HepG2 (cell line): Measurements from ENCODE around the gene TCF3. TPM values are rescaled to one million over a fixed set of nuclear protein-coding genes. Genes with fewer than 3 reads are reported as not detected.

ENCODE experiments used
- ATAC-seq: fragments of 200-7000 bp; cut with Tn5 transposase; 3 replicates; pipeline ENCODE4 v1.9.1; 2020; ENCODE audit warnings: mild to moderate bottlenecking, moderate library complexity
- BruUV-seq: library from RNA; stranded (reverse); fragments of 400-500 nt; replicated peaks from 2 replicates; lab custom pipeline; 2021; lab: Mats Ljungman, UMichigan
- CTCF ChIA-PET: fragments of 300-600 bp; formaldehyde crosslinking; extraction: SDS; loops from one replicate; lab custom pipeline; 2021; ENCODE audit warnings: low total read pairs, inconsistent platforms, low intra/inter-chr PET ratio; lab: Yijun Ruan, JAX
- POLR2A ChIA-PET: fragments of 350-600 bp; sonication (Branson Sonifier 250); formaldehyde crosslinking; loops from one replicate; lab custom pipeline; 2020; ENCODE audit warnings: antibody characterized with exemption, inconsistent platforms; lab: Yijun Ruan, JAX
- DNase-seq: peaks from one replicate; pipeline ENCODE4 v3.0.0-alpha.2; 2015; ENCODE audit warnings: low spot score
- FAIRE-seq: peaks from 3 replicates; lab custom pipeline; 2011; peaks lifted over from hg19 to GRCh38; lab: Jason Lieb, UNC
- H2AFZ ChIP-seq: one replicate; pipeline ENCODE4 v1.6.1; 2011; ENCODE audit warnings: low read length, inconsistent platforms
- H3K27ac ChIP-seq: fragments of 300-600 bp; 3 replicates; pipeline ENCODE4 v1.8.0; 2011; ENCODE audit warnings: mixed run types, mild to moderate bottlenecking, mixed read lengths, low read length, inconsistent platforms; ENCODE audit not compliant: insufficient read depth; ENCODE audit errors: extremely low read length
- H3K27me3 ChIP-seq, 2 experiments: fragments of 200-600 bp in 1 of 2; 2 replicates in 1 of 2; 3 replicates in 1 of 2; pipeline versions ENCODE4 v1.6.0 to v1.8.0; 2011; ENCODE audit warnings: low read length in 2 of 2, mild to moderate bottlenecking in 2 of 2, moderate library complexity in 2 of 2, inconsistent platforms in 1 of 2; ENCODE audit not compliant: insufficient read depth in 2 of 2, control insufficient read depth in 1 of 2
- H3K36me3 ChIP-seq, 2 experiments: fragments of 200-600 bp in 1 of 2; replicated peaks in 1 of 2; 2 replicates in 1 of 2; 3 replicates in 1 of 2; pipeline versions ENCODE4 v1.5.1 to v1.8.0; 2011; ENCODE audit warnings: low read length in 2 of 2, inconsistent platforms in 1 of 2; ENCODE audit not compliant: insufficient read depth in 2 of 2, control insufficient read depth in 1 of 2
- H3K4me1 ChIP-seq: 2 replicates; pipeline ENCODE4 v1.5.1; 2012; ENCODE audit warnings: low read length, inconsistent platforms; ENCODE audit not compliant: insufficient read depth
- H3K4me2 ChIP-seq: 2 replicates; pipeline ENCODE4 v1.6.0; 2011; ENCODE audit warnings: low read depth, low read length, inconsistent platforms
- H3K4me3 ChIP-seq, 3 experiments: fragments of 200-600 bp in 1 of 3; sonication (generic), shearing (Covaris generic) in 1 of 3; replicated peaks in 1 of 3; 2 replicates each; pipeline ENCODE4 v1.5.1; 2011 to 2016; ENCODE audit warnings: low read length in 3 of 3, inconsistent platforms in 2 of 3, low read depth in 2 of 3, mild to moderate bottlenecking in 2 of 3, control low read depth in 1 of 3, mixed read lengths in 1 of 3; ENCODE audit not compliant: insufficient read depth in 1 of 3
- H3K79me2 ChIP-seq: one replicate; pipeline ENCODE4 v1.6.1; 2011; ENCODE audit warnings: low read length, inconsistent platforms; ENCODE audit not compliant: insufficient read depth
- H3K9ac ChIP-seq: 2 replicates; pipeline ENCODE4 v1.6.0; 2011; ENCODE audit warnings: mild to moderate bottlenecking, low read depth, low read length, inconsistent platforms; ENCODE audit not compliant: insufficient read depth
- H3K9me3 ChIP-seq: 2 replicates; pipeline ENCODE4 v1.5.1; 2012; ENCODE audit warnings: mild to moderate bottlenecking, low read length
- H4K20me1 ChIP-seq: 2 replicates; pipeline ENCODE4 v1.6.0; 2011; ENCODE audit warnings: inconsistent platforms, mild to moderate bottlenecking, low read length, moderate library complexity; ENCODE audit not compliant: insufficient read depth
- CENPBD1 ChIP-seq: sonication (generic); formaldehyde crosslinking; IDR thresholded peaks from 2 replicates; pipeline ENCODE4 v1.8.0; 2022; ENCODE audit warnings: missing genetic modification reagents, low read depth, mild to moderate bottlenecking, borderline replicate concordance
- FOXA1 ChIP-seq, 2 experiments: fragments of 450-650 bp in 1 of 2; sonication (generic) in 1 of 2; formaldehyde crosslinking in 1 of 2; IDR thresholded peaks; 2 replicates each; pipeline versions ENCODE4 v1.4.0 to v1.6.1; 2016 to 2020; ENCODE audit warnings: missing genetic modification reagents in 1 of 2
- SIN3A ChIP-seq: IDR thresholded peaks from 2 replicates; pipeline ENCODE4 v1.6.1; 2011; ENCODE audit warnings: low read depth, mild to moderate bottlenecking, control low read depth, low read length, borderline replicate concordance
- ZFP1 ChIP-seq: IDR thresholded peaks from 2 replicates; pipeline ENCODE4 v1.6.1; 2016
- ZNF451 ChIP-seq: sonication (generic); formaldehyde crosslinking; IDR thresholded peaks from 2 replicates; pipeline ENCODE4 v1.5.0; 2020; ENCODE audit warnings: mild to moderate bottlenecking, missing genetic modification reagents
- ZNF460 ChIP-seq: sonication (generic); formaldehyde crosslinking; IDR thresholded peaks from 2 replicates; pipeline ENCODE4 v1.5.1; 2020; ENCODE audit warnings: missing genetic modification reagents, mild to moderate bottlenecking, borderline replicate concordance
- ZNF556 ChIP-seq: sonication (generic); formaldehyde crosslinking; IDR thresholded peaks from 2 replicates; pipeline ENCODE4 v1.4.0; 2020; ENCODE audit warnings: mild to moderate bottlenecking, missing genetic modification reagents, borderline replicate concordance
- ZSCAN21 ChIP-seq: sonication (generic); formaldehyde crosslinking; IDR thresholded peaks from 2 replicates; pipeline ENCODE4 v1.8.0; 2022; ENCODE audit warnings: mild to moderate bottlenecking, missing genetic modification reagents, moderate library complexity, borderline replicate concordance
- ZSCAN25 ChIP-seq: sonication (generic); formaldehyde crosslinking; IDR thresholded peaks from 2 replicates; pipeline ENCODE4 v1.8.0; 2022; ENCODE audit warnings: mild to moderate bottlenecking, missing genetic modification reagents
- WGBS: methylation state at CpG from one replicate; pipeline ENCODE4 v1.1.6; 2017; ENCODE audit warnings: low lambda C conversion rate; 5-methylcytosine and 5-hydroxymethylcytosine counted together
- in situ Hi-C: cut with HindIII; loops from 2 replicates; pipeline ENCODE4 v1.10.0; 2017; ENCODE audit warnings: low pct_unique_long_range_greater_than_20kb; ENCODE audit not compliant: extremely low pct_ligation_motif_present
- intact Hi-C: fragments of 100-400 bp; cut with micrococcal nuclease; formaldehyde crosslinking; loops from one replicate; pipeline ENCODE4 v1.10.0; 2022; ENCODE audit not compliant: unreplicated experiment
- polyA plus RNA-seq, 8 experiments: library from polyadenylated mRNA; depleted of rRNA in 3 of 8; stranded (reverse) in 7 of 8; unstranded in 1 of 8; fragments of >200 nt; fragmentation: Illumina TruSeq in 4 of 8; extraction: Trizol in 4 of 8; gene quantifications; 2 replicates each; pipeline versions ENCODE4 v1.2.1 to v1.2.3, GENCODE V29; 2011 to 2016; ENCODE audit warnings: low read depth in 4 of 8, missing spikeins in 1 of 8, mixed read lengths in 1 of 8; ENCODE audit not compliant: insufficient read depth in 1 of 8
- total RNA-seq, 5 experiments: library from RNA; depleted of rRNA; stranded (reverse); fragments of >200 nt; fragmentation: Illumina TruSeq; extraction: Trizol; gene quantifications; 2 replicates each; pipeline ENCODE4 v1.2.3, GENCODE V29; 2016; ENCODE audit warnings: low read depth in 1 of 5
- TF ChIP-seq, protein P1 (sequence below): sonication (generic); formaldehyde crosslinking; IDR thresholded peaks from 2 replicates; pipeline ENCODE4 v1.4.0; 2020; ENCODE audit warnings: missing genetic modification reagents
- TF ChIP-seq, protein P2 (sequence below): IDR thresholded peaks from 2 replicates; pipeline ENCODE4 v1.6.1; 2016
- TF ChIP-seq, protein P3 (sequence below), 2 experiments: sonication (generic) in 1 of 2; formaldehyde crosslinking in 1 of 2; IDR thresholded peaks; 2 replicates each; pipeline versions ENCODE4 v1.4.0 to v1.6.1; 2018 to 2020; ENCODE audit warnings: missing genetic modification reagents in 2 of 2, borderline replicate concordance in 1 of 2, low read depth in 1 of 2, mild to moderate bottlenecking in 1 of 2, missing biosample characterization in 1 of 2

TCF3 gene
- total and polyA plus RNA-seq, 2 of the 13 experiments (the other 11 are each of a cell fraction or from before 2014, with no cell fraction given): 51.4 to 53.2 TPM

- DNase-seq (no peak), ATAC-seq (peak; percentile 29), FAIRE-seq (no peak)
- WGBS: 15% methylated on average over 10 of the region's 16 CpGs
- H3K79me2 ChIP-seq: no peaks in the 10 kb centered on the region
- H4K20me1 ChIP-seq: no peaks in the 10 kb centered on the region
- no peaks in the 10 kb centered on the region for H3K9me3 ChIP-seq
- H3K9ac ChIP-seq: no peak overlapping the region
- no peak overlapping the region for H2AFZ ChIP-seq
- no TSS peak for BruUV-seq
- H3K4me1 ChIP-seq: no peaks in the 10 kb centered on the region
- H3K36me3 ChIP-seq: no peaks in the 10 kb centered on the region
- in situ Hi-C loops: loop anchor here (5.0 kb wide), 2 partner anchors 94 to 126 kb away; no protein-coding TSS in a partner anchor
- peaks cover 7 to 55% of the 10 kb centered on the region in 2 experiments for H3K27me3 ChIP-seq
- no peak overlapping the region; a peak in 1 of 6 replicates for H3K4me3 ChIP-seq
- TF ChIP-seq, protein P1, sequence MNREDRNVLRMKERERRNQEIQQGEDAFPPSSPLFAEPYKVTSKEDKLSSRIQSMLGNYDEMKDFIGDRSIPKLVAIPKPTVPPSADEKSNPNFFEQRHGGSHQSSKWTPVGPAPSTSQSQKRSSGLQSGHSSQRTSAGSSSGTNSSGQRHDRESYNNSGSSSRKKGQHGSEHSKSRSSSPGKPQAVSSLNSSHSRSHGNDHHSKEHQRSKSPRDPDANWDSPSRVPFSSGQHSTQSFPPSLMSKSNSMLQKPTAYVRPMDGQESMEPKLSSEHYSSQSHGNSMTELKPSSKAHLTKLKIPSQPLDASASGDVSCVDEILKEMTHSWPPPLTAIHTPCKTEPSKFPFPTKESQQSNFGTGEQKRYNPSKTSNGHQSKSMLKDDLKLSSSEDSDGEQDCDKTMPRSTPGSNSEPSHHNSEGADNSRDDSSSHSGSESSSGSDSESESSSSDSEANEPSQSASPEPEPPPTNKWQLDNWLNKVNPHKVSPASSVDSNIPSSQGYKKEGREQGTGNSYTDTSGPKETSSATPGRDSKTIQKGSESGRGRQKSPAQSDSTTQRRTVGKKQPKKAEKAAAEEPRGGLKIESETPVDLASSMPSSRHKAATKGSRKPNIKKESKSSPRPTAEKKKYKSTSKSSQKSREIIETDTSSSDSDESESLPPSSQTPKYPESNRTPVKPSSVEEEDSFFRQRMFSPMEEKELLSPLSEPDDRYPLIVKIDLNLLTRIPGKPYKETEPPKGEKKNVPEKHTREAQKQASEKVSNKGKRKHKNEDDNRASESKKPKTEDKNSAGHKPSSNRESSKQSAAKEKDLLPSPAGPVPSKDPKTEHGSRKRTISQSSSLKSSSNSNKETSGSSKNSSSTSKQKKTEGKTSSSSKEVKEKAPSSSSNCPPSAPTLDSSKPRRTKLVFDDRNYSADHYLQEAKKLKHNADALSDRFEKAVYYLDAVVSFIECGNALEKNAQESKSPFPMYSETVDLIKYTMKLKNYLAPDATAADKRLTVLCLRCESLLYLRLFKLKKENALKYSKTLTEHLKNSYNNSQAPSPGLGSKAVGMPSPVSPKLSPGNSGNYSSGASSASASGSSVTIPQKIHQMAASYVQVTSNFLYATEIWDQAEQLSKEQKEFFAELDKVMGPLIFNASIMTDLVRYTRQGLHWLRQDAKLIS (CRISPR knock-in tag): no peak
- TF ChIP-seq FOXA1 (IDR thresholded peaks at IDR 0.05) (no peak), FOXA1 (CRISPR knock-in tag; IDR thresholded peaks at IDR 0.05) (peak; percentile 47; the same call in 1 of the 2 replicates), ZNF460 (no peak), ZFP1 (no peak), ZSCAN21 (0 out of 2 replicates have a peak, but pooled peaks have one; percentile 16), ZSCAN25 (CRISPR knock-in tag) (peak; percentile 49; the same call in 1 of the 2 replicates), ZNF451 (CRISPR knock-in tag) (no peak), ZNF556 (CRISPR knock-in tag) (no peak), CENPBD1 (CRISPR knock-in tag) (no peak), SIN3A (no peak)
- TF ChIP-seq, protein P2, sequence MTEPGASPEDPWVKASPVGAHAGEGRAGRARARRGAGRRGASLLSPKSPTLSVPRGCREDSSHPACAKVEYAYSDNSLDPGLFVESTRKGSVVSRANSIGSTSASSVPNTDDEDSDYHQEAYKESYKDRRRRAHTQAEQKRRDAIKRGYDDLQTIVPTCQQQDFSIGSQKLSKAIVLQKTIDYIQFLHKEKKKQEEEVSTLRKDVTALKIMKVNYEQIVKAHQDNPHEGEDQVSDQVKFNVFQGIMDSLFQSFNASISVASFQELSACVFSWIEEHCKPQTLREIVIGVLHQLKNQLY (CRISPR knock-in tag): no peak
- TF ChIP-seq, protein P3, sequence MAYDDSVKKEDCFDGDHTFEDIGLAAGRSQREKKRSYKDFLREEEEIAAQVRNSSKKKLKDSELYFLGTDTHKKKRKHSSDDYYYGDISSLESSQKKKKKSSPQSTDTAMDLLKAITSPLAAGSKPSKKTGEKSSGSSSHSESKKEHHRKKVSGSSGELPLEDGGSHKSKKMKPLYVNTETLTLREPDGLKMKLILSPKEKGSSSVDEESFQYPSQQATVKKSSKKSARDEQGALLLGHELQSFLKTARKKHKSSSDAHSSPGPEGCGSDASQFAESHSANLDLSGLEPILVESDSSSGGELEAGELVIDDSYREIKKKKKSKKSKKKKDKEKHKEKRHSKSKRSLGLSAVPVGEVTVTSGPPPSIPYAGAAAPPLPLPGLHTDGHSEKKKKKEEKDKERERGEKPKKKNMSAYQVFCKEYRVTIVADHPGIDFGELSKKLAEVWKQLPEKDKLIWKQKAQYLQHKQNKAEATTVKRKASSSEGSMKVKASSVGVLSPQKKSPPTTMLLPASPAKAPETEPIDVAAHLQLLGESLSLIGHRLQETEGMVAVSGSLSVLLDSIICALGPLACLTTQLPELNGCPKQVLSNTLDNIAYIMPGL (CRISPR knock-in tag; IDR thresholded peaks at IDR 0.05; ENCODE audit: borderline replicate concordance in 1 of 2, low read depth in 1 of 2): no peak
- intact Hi-C loops: no loop called here
- POLR2A ChIA-PET: interaction anchor here (1.8 kb wide), 1 partner anchor 68 kb away, joined by 5 read pairs; the partner anchor contains the start of gene UQCR11
- H3K27ac ChIP-seq: no peak overlapping the region
- CTCF ChIA-PET: interaction anchor here (2.7 kb wide), 1 partner anchor 93 kb away, joined by 38 read pairs; no protein-coding TSS in a partner anchor
- H3K4me2 ChIP-seq: peak overlapping the region; percentile 18; the same call in 1 of the 2 replicates
Observed at GRCh38 chr19:1673645-1674292, 21.4 kb upstream of the TCF3 start.
